UCSD-AML1 (cell line): Measurements from ENCODE around the gene PPP2R2C.

ENCODE experiments used
- DNase-seq: peaks from one replicate; lab custom pipeline; 2025; ENCODE audit not compliant: unreplicated experiment; lab: John Stamatoyannopoulos, UW

PPP2R2C gene

GRCh38 chr4:6404611-6405396, 67.6 kb downstream of the PPP2R2C start:
- DNase-seq = no peak

- DNase-seq = no peak
Observed at GRCh38 chr4:6403400-6403685, 69.1 kb downstream of the PPP2R2C start.

GRCh38 chr4:6402566-6403399, 69.6 kb downstream of the PPP2R2C start:
- no peak for DNase-seq

DNA sequence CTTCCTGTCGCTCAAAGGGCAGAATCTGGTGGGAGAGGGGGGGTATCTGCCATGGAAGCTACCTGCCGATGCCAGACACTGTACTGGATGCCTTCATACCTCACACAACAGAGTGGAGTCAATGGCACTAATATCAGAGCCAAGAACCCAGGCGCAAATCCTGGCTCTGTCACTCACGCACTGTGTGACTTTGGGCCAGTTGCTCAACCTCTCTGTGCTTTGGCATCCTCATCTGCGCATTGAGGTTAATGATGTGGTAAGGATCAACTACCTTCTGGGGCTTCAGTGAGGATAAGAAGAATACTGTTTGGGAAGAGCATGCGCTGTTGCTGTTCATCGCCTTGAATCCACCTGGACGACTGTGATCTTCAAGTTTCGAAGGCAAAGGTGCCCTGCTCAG, 70.6 kb downstream of the PPP2R2C start:
- DNase-seq = no peak

DNA sequence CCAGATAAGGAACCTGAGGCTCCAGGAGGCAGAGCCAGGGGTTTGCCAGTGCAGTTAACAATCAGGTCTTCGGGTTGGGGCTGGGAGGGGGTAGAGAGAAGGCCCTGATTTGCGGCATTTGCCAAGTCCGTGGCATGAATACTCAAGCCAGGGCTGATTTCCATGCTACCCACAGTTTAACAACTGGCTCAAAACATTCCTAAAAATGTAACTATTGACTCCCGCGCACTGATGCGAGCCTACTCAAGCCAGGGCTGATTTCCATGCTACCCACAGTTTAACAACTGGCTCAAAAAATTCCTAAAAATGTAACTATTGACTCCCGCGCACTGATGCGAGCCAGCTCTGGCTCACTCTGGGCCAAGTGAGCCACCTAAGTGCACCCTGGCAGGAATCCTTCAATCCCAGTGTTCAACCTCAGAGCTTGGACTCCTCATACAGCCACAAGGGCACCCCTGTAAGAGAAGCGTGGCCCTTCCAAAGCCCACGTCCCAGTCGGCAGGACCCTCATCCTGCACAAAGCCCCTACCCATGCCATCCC, 75.6 kb downstream of the PPP2R2C start:
- DNase-seq = no peak

GRCh38 chr4:6395466-6396228, 76.8 kb downstream of the PPP2R2C start:
- no peak for DNase-seq

DNA sequence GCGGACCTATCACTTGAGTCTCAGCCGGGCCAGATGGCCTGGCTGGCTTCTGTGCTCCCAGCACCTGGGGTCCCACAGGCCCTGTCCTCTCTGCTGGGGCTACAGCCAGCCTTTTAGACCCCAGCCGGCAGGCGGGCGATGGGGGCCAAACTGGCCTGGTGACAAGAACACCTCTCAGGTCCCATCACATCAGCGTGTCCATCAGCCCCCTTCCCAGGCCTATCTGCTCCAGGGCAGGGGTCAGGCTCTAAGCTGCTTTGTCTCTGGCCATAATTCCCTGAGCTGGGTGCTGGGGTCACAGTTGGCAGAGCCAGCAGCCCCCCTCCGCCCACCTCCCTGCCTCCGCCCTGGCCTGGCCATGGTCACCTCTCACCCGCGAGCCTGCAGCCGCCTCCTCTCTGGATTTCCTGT, 77.7 kb downstream of the PPP2R2C start:
- DNase-seq = no peak

DNA sequence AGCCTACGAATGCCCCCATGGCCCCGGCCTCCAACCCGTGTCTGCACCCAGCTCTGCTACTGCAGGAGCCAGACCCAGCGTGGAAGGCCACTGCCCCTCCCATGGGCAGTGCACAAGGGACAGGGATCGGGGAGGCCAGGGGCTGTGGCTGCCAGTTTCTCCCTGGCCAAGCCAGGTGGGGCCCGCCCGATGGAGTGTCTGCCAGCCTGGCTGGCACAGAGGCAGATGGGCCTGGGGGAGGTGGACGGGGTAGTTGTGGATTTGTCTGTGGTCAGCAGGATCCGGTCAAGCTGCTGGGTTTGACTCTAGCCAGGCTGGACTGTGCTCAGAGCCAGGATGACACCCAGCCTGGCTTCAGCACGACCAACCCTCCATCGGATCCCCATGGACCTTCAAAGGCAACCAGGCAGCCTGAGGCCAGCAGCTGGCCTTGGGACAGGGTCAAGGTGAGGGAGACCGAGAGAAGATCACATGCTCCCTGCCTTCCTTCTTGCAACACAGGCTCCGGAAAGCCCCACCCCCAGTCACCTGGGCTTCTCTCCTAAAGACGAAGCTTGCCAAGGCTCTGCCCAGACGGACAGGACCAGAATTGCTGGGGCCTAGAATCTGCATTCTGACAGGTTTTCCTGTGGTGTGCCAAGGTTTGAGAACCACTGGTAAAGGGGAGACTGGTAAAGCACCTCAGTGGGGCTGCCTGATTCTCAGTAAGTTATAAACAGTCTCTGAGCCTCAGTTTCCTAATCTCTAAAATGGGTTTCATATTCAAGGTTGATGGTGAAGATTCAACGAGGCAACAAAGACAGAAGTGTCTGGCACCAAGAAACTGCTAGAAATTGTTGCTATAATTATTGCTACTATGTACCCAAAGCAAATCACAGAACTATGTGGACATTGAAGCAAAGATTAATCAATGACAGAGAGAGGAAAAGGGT, 78.6 kb downstream of the PPP2R2C start:
- no peak for DNase-seq

DNA sequence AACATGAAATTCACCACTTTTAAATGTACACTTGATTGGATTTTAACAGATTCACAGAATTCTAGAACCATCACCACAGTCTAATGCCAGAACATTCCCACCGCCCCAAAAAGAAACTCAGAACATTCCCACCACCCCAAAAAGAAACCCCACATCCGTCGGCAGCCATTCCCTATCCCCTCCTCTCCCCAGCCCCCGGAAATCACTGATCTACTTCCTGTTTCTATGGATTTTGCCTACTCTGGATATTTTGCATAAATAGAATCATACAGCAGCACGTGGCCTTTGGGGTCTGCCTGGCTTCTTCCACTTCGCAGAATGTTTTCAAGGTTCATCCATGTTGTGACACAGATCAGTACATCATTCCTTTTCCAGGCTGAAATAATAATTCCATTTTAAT, 79.3 kb downstream of the PPP2R2C start:
- DNase-seq = no peak

- DNase-seq = no peak
Observed at GRCh38 chr4:6392407-6392806, 80.0 kb downstream of the PPP2R2C start.

DNA sequence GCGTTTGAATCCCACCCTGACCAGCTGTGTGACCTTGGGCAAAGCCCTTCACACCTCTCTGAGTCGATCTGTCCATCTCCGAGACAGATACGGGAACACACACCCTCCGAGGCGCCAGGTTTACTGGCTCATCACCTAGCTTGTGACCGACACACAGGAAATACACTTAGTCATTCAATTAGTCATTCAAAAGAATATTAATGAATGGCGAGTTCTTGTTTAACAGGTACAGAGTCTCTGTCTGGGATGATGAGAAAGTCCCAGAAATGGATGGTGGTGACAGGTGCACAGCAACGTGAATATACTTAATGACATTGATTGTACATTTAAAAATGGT, 80.6 kb downstream of the PPP2R2C start:
- no peak for DNase-seq

DNA sequence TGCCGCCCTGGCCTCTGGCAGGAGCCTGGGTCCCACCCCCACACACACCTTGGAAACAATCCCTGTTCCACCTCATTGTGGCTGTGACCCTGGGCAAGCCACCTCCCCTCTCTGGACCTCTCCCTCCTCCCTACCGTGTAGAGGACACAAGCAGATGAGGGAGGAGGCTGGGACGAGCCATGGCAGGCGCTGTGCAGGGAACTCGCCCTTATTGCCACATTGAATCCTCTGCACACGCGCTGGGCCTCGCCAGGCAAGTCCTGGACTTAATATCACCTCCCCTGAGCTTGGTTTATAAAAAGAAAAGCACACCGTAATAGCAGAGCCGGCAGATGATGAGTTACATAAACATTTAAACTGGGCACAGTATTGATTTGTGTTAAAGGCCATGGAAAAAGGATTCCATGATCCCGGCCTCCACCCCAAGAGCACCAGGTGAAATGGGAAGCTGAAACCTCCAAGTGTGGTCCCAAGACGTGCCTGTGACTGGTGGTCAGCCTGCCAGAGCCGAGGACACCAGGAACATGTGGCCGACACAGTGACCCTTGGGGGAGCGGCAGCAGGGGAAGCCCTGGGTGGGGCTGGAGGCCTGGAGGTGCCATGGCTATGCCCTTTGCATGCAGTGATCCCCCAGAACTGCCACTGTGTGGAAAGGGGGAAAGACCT, 81.1 kb downstream of the PPP2R2C start:
- no peak for DNase-seq

DNA sequence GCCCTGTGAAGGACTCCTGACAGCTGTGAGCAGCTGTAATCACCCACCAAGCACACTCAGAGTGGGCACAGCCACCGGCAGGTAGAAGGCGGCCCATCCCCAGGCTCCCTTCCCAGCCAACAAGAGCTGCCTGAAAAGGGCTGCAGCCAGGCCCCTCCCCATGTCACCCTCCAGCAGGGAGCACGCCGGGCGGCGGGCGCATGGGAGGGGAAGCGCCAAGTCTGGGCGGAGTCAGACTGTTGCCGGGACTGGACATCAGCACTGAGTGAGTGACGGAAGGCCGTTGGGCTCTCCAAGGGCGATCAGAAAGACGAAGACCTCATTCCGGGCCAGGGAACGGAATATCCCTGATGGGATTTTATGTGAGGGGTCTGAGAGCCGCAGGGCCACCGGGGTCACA, 82.1 kb downstream of the PPP2R2C start:
- DNase-seq = no peak

DNA sequence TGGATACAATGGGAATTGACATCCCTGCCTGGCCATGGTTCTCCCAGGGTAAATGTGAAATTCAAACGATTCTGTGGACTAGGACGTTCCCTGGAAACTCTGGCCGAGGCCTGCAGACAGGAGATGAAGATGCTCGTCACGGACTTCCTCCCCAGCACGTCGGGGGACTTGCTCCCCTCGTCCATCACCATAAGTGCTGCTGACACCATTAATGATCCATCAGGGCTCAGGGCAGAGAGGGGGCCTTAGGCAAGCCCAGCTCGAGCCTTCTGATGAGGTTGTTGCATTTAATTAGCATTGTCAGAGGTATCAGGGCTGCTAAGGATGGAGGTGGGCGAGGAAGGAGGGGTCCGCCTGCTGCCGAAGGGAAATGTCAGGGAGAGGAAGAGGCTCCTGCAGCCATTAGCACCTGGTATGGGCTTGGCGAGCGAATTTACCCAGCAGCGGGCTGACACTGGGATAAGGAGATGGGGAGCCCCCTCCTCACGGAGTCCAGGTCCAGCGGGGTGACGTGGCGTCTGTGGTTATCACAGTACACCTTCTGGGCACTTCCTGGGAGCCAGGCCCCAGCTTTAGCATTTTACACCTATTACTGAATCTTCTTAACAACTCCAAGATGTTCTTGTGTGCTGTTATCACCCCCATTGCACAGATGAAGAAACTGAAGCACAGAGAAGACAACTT, 83.1 kb downstream of the PPP2R2C start:
- DNase-seq = no peak

GRCh38 chr4:6388713-6389112, 83.7 kb downstream of the PPP2R2C start:
- DNase-seq = no peak

- no peak for DNase-seq
Observed at GRCh38 chr4:6387946-6388345, 84.5 kb downstream of the PPP2R2C start.

DNA sequence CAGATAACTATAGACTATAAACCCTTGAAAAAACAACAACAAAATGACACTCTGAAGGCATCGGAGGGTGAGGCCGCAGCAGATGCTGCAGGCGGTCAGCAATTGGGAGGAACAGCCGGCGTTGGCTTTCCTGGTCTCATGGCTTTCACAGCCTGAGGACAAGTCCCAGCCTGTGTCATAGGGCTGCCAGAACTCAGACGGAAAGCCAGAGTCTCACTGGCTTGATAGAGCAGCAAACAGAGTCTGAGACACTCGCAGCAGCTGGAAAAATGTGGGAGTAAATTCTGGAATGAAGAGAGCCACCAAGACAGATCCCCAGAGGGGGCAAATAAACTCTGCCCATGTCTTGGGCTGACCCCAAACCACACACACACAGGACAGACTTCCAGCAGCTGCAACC, 86.3 kb downstream of the PPP2R2C start:
- no peak for DNase-seq

- no peak for DNase-seq
Observed at GRCh38 chr4:6385288-6385687, 87.1 kb downstream of the PPP2R2C start.

DNA sequence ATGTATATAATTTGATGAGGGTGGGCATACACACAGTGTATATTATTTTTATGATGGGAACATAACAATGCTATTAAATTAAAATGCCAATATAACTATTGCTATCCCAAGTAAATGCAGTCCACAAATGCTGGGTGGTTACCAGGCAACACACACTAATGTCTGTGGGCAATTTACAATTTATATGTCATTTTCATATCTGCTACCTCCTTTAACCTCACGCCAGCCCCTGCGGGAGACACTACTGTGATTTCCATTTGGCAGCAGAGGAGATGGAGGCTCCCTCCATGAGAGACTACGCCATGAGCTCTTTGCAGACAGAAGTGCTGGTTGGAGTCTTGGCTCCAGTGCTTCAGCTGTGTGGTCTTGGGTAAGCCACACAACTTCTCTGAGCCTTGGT, 87.9 kb downstream of the PPP2R2C start:
- no peak for DNase-seq

DNA sequence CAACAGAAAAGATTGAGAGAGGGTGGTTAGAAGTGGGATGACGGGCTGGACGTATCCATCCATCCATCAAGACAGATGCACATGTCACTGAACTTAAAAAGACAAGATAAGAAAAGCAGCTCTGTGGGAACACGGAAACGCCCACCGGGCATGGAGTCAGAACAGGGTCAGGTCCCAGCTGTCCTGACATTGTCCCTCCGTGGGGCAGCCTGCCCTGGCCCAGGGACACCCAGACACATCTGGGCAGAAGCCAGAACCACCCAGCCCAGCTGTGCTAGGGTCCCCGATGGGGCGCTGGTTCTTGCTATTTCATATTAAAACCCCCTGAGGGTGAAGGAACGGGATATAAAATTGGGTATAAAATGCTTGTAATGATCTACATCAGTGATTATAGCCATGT, 88.5 kb downstream of the PPP2R2C start:
- DNase-seq = no peak
